ENCODE results near the gene MRPL17. TPM values are rescaled to one million over a fixed set of nuclear protein-coding genes. Genes with fewer than 3 reads are reported as not detected.

Gene MRPL17
- total RNA-seq, 1 experiment from 2014 or later = 35.2 TPM

DNA sequence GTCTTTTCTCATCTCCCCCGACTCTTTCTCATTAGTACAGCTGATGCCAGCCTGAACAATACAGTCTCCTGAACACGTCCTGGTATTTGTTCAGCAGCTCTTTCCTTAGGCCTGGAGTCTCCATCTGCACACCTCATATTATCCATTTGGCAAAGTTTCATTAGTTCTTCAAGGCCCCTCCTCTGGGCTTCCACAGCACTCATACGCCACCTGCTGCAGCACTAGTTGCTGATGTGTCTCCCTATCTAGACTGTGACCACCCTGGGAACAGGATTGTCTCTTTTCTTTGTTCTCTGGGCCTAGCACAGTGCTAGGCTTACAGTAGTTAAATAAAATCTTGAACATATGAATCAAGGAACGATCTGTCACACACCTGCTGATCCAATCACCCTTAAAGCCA, 44.7 kb downstream of the MRPL17 start:
- DNase-seq (ENCODE audit: low spot score) = no peak
- in situ Hi-C loops (cut with HindIII; ENCODE audit: low sequenced_read_pairs) = no loop called here

DNA sequence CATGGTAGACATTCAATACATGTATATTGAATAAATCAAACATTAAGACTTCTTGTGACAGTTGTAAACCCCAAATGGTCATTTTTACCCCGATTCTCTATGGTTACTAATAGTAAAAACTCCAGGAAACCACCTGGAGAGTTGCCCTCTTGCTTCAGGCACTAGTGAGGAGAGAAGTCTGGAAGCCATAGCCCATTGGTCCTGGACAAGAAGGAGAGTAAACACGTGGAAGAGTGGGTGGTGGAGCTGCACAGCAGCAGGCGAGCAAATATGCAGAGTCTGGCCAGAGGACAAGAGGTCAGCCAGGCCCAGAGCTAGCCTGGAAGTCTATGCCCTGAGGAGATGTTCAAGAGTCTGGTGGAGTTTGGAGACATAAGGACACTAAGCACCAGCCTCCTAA, 45.3 kb downstream of the MRPL17 start:
- no peak for DNase-seq (ENCODE audit: low spot score)
- in situ Hi-C loops (cut with HindIII; ENCODE audit: low sequenced_read_pairs) = no loop called here

DNA sequence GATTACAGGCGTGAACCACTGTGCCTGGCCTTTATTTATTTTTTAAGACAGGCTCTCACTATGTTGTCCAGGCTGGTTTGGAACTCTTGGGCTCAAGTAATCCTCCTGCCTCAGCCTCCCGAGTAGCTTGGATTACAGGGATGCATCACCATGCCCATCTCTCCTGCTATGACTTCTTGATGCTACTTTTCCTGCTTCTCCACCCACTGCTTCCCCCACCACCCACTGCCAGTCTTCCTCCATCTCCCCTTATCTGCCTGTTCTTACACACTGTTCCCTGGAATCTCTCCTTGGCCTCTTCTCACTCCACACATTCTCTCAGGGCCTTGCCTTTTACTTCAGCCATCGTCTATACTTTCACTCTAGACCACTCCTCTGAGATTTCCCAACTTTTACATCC, 46.7 kb downstream of the MRPL17 start:
- in situ Hi-C loops (cut with HindIII; ENCODE audit: low sequenced_read_pairs) = no loop called here

DNA sequence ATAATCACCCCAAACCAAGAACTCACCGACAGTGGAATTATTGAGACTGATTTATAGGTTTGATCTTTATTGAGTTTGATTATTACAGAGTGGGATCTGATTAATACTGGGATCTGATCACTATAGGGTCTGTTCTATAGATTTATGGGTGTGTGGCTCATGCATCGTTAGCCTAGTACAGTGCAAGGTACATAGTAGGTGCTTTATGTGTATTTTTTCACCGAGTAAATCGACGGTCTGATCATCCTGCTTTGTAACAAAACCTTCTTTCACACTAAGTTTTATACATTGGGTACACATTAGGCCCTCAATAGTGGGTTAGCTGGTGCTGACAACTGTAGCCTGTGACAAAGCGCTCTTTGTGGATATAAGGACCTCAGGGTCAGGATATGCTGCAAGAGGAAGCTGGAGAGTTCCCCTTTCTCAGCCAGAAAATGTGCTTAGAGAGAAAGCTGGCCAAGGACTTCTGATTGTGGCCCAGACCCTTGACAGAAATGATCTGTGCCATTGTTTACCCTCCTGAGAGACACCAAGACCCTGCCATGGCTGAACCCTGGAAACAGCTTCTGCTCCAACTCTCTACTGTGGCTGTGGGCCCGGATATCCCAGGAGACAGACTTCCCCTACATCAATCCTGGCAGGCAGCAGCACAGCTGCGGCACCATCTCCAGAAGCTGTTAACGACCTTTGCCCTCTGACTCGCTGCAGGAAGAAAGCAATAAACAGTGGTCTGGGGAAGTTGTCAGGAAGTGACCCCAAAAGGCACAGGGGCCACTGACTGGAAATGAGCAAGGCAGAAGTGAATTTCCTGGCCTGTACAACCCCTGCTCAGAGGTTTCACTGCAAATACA, 47.8 kb downstream of the MRPL17 start:
- DNase-seq (ENCODE audit: low spot score) = peak; percentile 32
- in situ Hi-C loops (cut with HindIII; ENCODE audit: low sequenced_read_pairs) = no loop called here

More for the DNA sequence above, 46.7 kb downstream of the MRPL17 start:
- DNase-seq (ENCODE audit: low spot score) = no peak

DNA sequence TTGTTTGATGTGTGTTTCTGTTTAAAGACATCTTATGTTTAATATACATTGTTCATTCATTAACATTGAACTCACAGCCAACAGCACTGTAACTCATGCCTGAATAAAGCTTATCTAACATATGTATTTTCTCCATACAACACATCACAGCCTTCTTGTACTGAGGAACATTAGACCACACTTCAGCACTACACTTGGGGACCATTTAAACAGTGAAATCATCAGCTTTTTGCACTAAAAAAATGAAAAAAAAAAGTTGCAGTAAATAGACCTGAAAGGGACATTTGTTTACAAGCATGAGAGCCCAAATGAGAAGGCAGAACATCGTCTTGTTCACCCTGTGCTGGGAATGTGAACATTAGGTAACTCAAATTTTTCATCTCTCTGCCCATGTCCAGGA, 48.6 kb downstream of the MRPL17 start:
- DNase-seq (ENCODE audit: low spot score) = no peak
- in situ Hi-C loops (cut with HindIII; ENCODE audit: low sequenced_read_pairs) = no loop called here

DNA sequence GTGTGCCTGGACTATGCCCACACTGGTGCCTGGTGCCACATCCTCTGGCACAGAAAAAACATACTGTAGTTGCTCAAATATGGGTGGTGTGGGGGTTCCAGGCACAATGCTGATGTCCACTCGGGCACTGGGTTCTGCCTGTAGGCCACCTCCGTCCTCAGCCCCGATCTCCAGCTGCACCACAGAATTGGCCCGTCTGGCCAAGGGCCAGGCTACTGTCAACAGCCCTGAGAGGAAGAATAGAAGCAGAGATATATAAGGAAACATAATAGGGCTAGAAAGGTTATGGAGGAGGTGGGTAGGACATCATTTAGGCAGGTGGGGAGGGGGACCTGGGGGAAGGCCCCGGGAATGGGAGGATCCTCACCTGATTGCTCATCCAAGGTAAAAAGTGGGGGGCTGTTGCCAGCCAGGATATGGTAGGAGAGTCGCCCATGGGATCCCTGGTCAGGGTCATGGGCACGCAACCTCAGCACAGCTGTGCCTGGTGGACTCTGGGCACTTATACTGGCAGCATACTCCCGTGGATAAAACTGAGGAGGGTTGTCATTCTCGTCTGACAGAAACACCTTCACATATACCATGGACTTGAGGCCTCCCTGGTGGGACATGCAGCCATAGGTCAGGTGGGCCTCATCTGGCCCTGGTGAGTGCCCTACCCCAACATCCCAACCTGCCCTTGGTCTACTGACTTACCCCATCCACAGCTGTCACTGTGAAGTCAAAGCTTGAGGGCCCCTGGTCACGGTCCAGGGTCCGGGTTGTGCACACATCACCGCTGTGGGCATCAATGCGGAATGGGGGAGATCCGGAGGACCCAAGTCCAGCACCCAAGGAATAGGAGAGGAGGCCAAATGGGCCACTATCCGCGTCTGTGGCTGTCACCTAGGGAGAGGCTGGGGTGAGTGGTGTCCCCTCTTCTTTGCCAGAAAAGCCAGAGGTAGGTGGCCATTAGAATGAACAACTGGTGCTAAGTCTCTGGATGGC, 49.4 kb downstream of the MRPL17 start:
- DNase-seq (ENCODE audit: low spot score) = no peak
- in situ Hi-C loops (cut with HindIII; ENCODE audit: low sequenced_read_pairs) = no loop called here

DNA sequence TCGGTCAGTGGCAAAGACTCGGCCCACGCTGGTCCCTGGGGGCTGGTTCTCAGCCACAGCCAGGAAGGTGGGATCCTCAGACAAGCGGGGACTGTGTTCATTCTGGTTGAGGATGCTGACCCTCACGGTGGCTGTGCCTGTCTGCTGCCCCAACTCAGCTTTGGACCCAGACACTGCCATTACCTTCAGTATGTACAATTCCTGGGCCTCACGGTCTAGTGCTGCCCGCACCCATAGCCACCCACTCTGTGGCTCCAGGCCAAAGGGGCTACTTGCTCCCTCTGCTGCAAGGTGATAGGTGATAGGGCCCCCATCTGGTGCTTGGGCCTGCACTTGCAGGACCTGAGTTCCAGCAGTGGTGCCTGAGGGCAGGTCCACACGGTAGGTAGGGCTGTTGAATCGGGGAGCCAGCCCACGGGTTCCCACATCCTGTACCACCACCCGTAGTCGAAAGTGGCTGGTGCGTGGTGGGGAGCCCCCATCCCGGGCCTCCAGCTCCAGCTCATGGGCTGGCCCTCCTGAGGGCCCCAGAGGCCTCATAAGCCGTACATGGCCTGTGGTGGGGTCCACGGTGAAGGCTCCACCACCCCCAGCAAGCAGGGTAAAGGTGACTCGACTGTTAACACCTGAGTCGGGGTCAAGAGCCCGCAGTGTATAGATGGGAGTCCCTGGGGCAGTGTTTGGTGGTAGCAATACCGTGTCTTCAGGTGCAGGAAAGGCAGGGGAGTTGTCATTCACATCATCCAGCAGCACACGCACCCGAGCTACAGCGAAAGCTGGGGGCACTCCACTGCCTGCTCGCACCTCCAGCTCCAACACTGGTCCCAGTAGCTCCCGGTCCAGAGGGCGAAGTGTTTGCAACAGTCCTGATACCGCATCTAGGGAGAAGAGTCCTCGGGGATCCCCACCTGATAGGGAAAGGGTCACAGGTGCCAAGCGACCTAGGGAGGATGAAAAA, 50.7 kb downstream of the MRPL17 start:
- in situ Hi-C loops (cut with HindIII; ENCODE audit: low sequenced_read_pairs) = no loop called here
- no peak for DNase-seq (ENCODE audit: low spot score)

DNA sequence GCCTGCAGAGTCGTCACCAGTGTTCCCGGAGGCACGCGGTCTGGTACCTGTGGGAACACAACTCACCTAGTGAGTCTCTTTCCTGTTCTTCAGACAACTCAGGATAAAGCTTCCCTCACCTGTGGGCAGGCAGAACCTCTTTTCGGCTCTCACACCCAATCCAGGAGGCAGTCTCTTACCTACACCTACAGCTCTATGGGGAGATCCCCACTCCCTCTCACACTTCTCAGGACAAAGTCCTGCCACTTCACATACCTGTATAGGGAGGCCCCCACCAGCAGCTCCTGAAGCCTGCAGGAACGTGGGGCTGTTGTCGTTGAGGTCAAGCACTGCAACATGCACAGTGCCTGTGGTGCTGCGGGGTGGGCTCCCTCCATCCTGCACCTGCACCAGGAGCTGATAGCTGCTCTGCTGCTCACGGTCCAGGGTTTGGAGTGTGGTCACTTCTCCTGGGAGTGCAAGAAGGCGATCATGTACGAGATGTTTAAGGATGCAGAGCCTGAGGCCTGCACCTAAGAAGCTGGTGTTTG, 51.7 kb downstream of the MRPL17 start:
- DNase-seq (ENCODE audit: low spot score) = no peak
- in situ Hi-C loops (cut with HindIII; ENCODE audit: low sequenced_read_pairs) = no loop called here

DNA sequence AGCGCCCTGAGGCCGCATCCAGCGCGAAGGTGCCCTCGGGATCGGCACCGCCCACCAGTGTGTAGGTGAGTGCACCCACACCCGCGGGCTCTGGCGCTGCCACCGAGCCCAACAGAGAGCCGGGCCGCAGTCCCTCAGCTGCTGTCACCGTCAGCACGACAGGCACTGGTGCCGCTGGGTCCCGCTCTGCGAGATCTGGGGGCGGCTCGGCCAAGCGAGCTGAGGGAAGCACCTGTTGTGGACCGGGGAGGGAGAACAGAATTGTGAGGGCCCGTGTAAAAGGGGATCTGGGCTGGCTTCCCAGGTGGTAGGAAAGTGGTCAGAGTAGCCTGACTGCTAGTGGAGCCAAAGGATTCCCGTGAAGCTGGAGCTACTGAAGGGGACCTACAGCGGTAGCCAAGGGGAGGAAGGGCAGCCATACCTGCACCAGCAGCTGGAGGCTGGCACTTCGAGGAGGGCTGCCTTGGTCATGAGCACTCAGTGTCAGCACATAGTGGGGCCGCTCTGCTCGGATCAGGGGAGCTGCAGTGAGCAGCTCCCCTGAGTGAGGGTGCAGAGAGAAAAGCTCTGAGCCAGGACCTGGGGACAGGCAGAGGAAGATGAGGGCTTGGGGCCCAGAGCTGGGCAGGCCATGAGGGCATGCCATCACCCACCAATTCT, 52.4 kb downstream of the MRPL17 start:
- in situ Hi-C loops (cut with HindIII; ENCODE audit: low sequenced_read_pairs) = no loop called here
- no peak for DNase-seq (ENCODE audit: low spot score)

Other genes starting within 250 kb of the MRPL17 start
- not detected in 2 replicates for gene HPX, start 242.4 kb downstream of the MRPL17 start, total RNA-seq (2014; rRNA removed; shearing (Covaris generic))
- 18.1 and 48.8 TPM in 2 replicates for gene TRIM3, start 209.4 kb downstream of the MRPL17 start, total RNA-seq (2014; rRNA removed; shearing (Covaris generic))
- gene ARFIP2, start 202.0 kb downstream of the MRPL17 start, total RNA-seq (2014; rRNA removed; shearing (Covaris generic)) = 56.7 and 72.5 TPM in 2 replicates
- 37.4 and 56.5 TPM in 2 replicates for gene TIMM10B, start 201.8 kb downstream of the MRPL17 start, total RNA-seq (2014; rRNA removed; shearing (Covaris generic))
- gene DNHD1, start 186.1 kb downstream of the MRPL17 start, total RNA-seq (2014; rRNA removed; shearing (Covaris generic)) = 2.0 and 2.5 TPM in 2 replicates
- gene RRP8, start 79.7 kb downstream of the MRPL17 start, total RNA-seq (2014; rRNA removed; shearing (Covaris generic)) = 20.3 and 22.2 TPM in 2 replicates
- 112 and 149 TPM in 2 replicates for gene ILK, start 79.6 kb downstream of the MRPL17 start, total RNA-seq (2014; rRNA removed; shearing (Covaris generic))
- gene TAF10, start 71.1 kb downstream of the MRPL17 start, total RNA-seq (2014; rRNA removed; shearing (Covaris generic)) = 62.1 and 64.5 TPM in 2 replicates
- 9.8 and 26.9 TPM in 2 replicates for gene TPP1, start 63.9 kb downstream of the MRPL17 start, total RNA-seq (2014; rRNA removed; shearing (Covaris generic))
- gene DCHS1, start 27.5 kb downstream of the MRPL17 start, total RNA-seq (2014; rRNA removed; shearing (Covaris generic)) = 0.17 and 0.25 TPM in 2 replicates
- not detected in 2 replicates for gene OR2AG2, start 88.6 kb upstream of the MRPL17 start, total RNA-seq (2014; rRNA removed; shearing (Covaris generic))
- not detected in 2 replicates for gene OR2AG1, start 99.7 kb upstream of the MRPL17 start, total RNA-seq (2014; rRNA removed; shearing (Covaris generic))
- 0.24 TPM in 1 of 2 replicates, not detected in the other for gene OR6A2, start 116.3 kb upstream of the MRPL17 start, total RNA-seq (2014; rRNA removed; shearing (Covaris generic))
- not detected in 2 replicates for gene OR10A5, start 162.3 kb upstream of the MRPL17 start, total RNA-seq (2014; rRNA removed; shearing (Covaris generic))
- gene OR10A2, start 179.7 kb upstream of the MRPL17 start, total RNA-seq (2014; rRNA removed; shearing (Covaris generic)) = not detected in 2 replicates
- not detected in 2 replicates for gene OR10A4, start 193.3 kb upstream of the MRPL17 start, total RNA-seq (2014; rRNA removed; shearing (Covaris generic))
- gene OR2D2, start 209.2 kb upstream of the MRPL17 start, total RNA-seq (2014; rRNA removed; shearing (Covaris generic)) = not detected in 2 replicates
- not detected in 2 replicates for gene OR2D3, start 237.7 kb upstream of the MRPL17 start, total RNA-seq (2014; rRNA removed; shearing (Covaris generic))
- 10.9 and 13.2 TPM in 2 replicates for gene ZNF215, start 243.1 kb upstream of the MRPL17 start, total RNA-seq (2014; rRNA removed; shearing (Covaris generic))